Measurements from ENCODE around the gene RAD51AP2.

RAD51AP2 gene

GRCh38 chr2:17540813-17541530 is 22.7 kb upstream of the RAD51AP2 start:
- TF ChIP-seq CTCF (conservative IDR thresholded peaks at IDR 0.05) = no peak
- no peak overlapping the region for H3K27ac ChIP-seq

GRCh38 chr2:17540093-17540812 is 22.0 kb upstream of the RAD51AP2 start, which contains the start of gene VSNL1:
Gene VSNL1, plus strand, starts transcription at chr2:17540696. Its CDS starts 51,379 bp downstream, at chr2:17592075.
- no peak for TF ChIP-seq CTCF (conservative IDR thresholded peaks at IDR 0.05)
- no peak within 1 kb of the TSS for H3K27ac ChIP-seq

GRCh38 chr2:17539611-17540092 is 21.4 kb upstream of the RAD51AP2 start:
- H3K27ac ChIP-seq = no peak overlapping the region
- no peak for TF ChIP-seq CTCF (conservative IDR thresholded peaks at IDR 0.05)

- H3K27ac ChIP-seq = no peak overlapping the region
Measured at GRCh38 chr2:17538844-17539554, 20.8 kb upstream of the RAD51AP2 start.

GRCh38 chr2:17538022-17538843 is 20.0 kb upstream of the RAD51AP2 start:
- no peak for TF ChIP-seq CTCF (conservative IDR thresholded peaks at IDR 0.05)
- H3K27ac ChIP-seq = no peak overlapping the region

More at GRCh38 chr2:17538844-17539554, 20.8 kb upstream of the RAD51AP2 start:
- no peak for TF ChIP-seq CTCF (conservative IDR thresholded peaks at IDR 0.05)

- no peak overlapping the region for H3K27ac ChIP-seq
- TF ChIP-seq CTCF (conservative IDR thresholded peaks at IDR 0.05) = no peak
Measured at GRCh38 chr2:17536416-17536815, 18.2 kb upstream of the RAD51AP2 start.
